B cell (primary cell): ENCODE data around the gene ATXN1. TPM values are rescaled to one million over a fixed set of nuclear protein-coding genes. Genes with fewer than 3 reads are reported as not detected.

Experiments
- ATAC-seq: fragments of 200-7000 bp; cut with Tn5 transposase; one replicate; pipeline ENCODE4 v1.10.0; 2021; ENCODE audit warnings: low read depth, mild to moderate bottlenecking, moderate number of reproducible peaks, moderate library complexity
- CTCF ChIA-PET: fragments of 350-600 bp; sonication (Branson Sonifier 250); formaldehyde crosslinking; loops from one replicate; lab custom pipeline; 2021; ENCODE audit warnings: antibody characterized with exemption, inconsistent platforms; lab: Charles Lee
- POLR2A ChIA-PET: fragments of 350-600 bp; sonication (Branson Sonifier 250); formaldehyde crosslinking; loops from one replicate; lab custom pipeline; 2021; ENCODE audit warnings: antibody characterized with exemption; lab: Charles Lee
- DNase-seq: peaks from one replicate; pipeline ENCODE4 v3.0.0; 2013
- H2AFZ ChIP-seq: 2 replicates; pipeline ENCODE4 v1.6.1; 2012; ENCODE audit warnings: mild to moderate bottlenecking, low read depth, low read length; ENCODE audit not compliant: insufficient read depth, poor library complexity, severe bottlenecking
- H3K27ac ChIP-seq, 2 donors: 1 replicate in 1 of 2; 2 replicates in 1 of 2; pipeline ENCODE4 v1.5.1; 2012 to 2013; ENCODE audit warnings: low read length in 2 of 2, mild to moderate bottlenecking in 2 of 2, moderate library complexity in 1 of 2
- H3K27me3 ChIP-seq, 4 experiments: fragments of 200-600 bp in 1 of 4; sonication (generic) in 1 of 4; replicated peaks in 1 of 4; 1 replicate in 2 of 4; 2 replicates in 2 of 4; pipeline versions ENCODE4 v1.6.1 to v1.7.0; 2013 to 2016; ENCODE audit warnings: low read length in 3 of 4, mild to moderate bottlenecking in 2 of 4, mixed read lengths in 1 of 4, moderate library complexity in 1 of 4; ENCODE audit not compliant: insufficient read depth in 4 of 4, control insufficient read depth in 3 of 4; ENCODE audit errors: control extremely low read depth in 1 of 4
- H3K36me3 ChIP-seq, 2 experiments: replicated peaks in 1 of 2; 1 replicate in 1 of 2; 2 replicates in 1 of 2; pipeline versions ENCODE4 v1.6.1 to v1.7.1; 2013; ENCODE audit warnings: low read length in 1 of 2; ENCODE audit not compliant: insufficient read depth in 2 of 2, control insufficient read depth in 1 of 2; ENCODE audit errors: control extremely low read depth in 1 of 2, extremely low read depth in 1 of 2
- H3K4me1 ChIP-seq, 2 donors: fragments of 200-600 bp in 1 of 2; sonication (generic) in 1 of 2; 1 replicate in 1 of 2; 2 replicates in 1 of 2; pipeline versions ENCODE4 v1.5.1 to v1.6.1; 2013 to 2017; ENCODE audit warnings: low read length in 2 of 2; ENCODE audit not compliant: control insufficient read depth in 2 of 2, insufficient read depth in 2 of 2
- H3K4me2 ChIP-seq: replicated peaks from 2 replicates; pipeline ENCODE3; 2012; ENCODE audit warnings: mild to moderate bottlenecking, low read depth, low read length; ENCODE audit not compliant: poor library complexity, severe bottlenecking
- H3K4me3 ChIP-seq, 5 experiments: fragments of 200-600 bp in 1 of 5; sonication (generic) in 1 of 5; 1 replicate in 3 of 5; 2 replicates in 2 of 5; pipeline versions ENCODE4 v1.5.1 to v1.7.0; 2011 to 2016; ENCODE audit warnings: low read length in 4 of 5, mild to moderate bottlenecking in 4 of 5, low read depth in 2 of 5, control low read depth in 1 of 5, moderate library complexity in 1 of 5; ENCODE audit not compliant: insufficient read depth in 1 of 5; ENCODE audit errors: control extremely low read depth in 1 of 5, extremely low read depth in 1 of 5
- H3K79me2 ChIP-seq: fragments of 200-600 bp; sonication (generic); one replicate; pipeline ENCODE4 v1.6.0; 2016; ENCODE audit warnings: low read length; ENCODE audit not compliant: control insufficient read depth, insufficient read depth
- H3K9ac ChIP-seq: fragments of 200-600 bp; sonication (generic); 2 replicates; pipeline ENCODE4 v1.6.1; 2017; ENCODE audit warnings: mild to moderate bottlenecking, low read length, moderate library complexity
- H3K9me3 ChIP-seq, 3 donors: one replicate each; pipeline versions ENCODE4 v1.6.1 to v1.7.1; 2013; ENCODE audit warnings: low read length in 2 of 3; ENCODE audit not compliant: control insufficient read depth in 2 of 3, insufficient read depth in 1 of 3; ENCODE audit errors: control extremely low read depth in 1 of 3
- H4K20me1 ChIP-seq: 2 replicates; pipeline ENCODE4 v1.6.0; 2012; ENCODE audit warnings: mild to moderate bottlenecking, low read length; ENCODE audit not compliant: insufficient read depth, control insufficient read depth, poor library complexity, severe bottlenecking
- H3K27ac Mint-ChIP-seq: one replicate; pipeline ENCODE4 v1.8.0; 2021; ENCODE audit warnings: mixed read lengths
- H3K27me3 Mint-ChIP-seq: one replicate; pipeline ENCODE4 v1.8.0; 2021; ENCODE audit warnings: mixed read lengths
- H3K4me1 Mint-ChIP-seq: one replicate; pipeline ENCODE4 v1.8.0; 2021; ENCODE audit warnings: mixed read lengths
- H3K4me3 Mint-ChIP-seq: one replicate; pipeline ENCODE4 v1.8.0; 2021; ENCODE audit warnings: mixed read lengths
- H3K9me3 Mint-ChIP-seq: one replicate; pipeline ENCODE4 v1.8.0; 2022; ENCODE audit warnings: mixed read lengths; ENCODE audit not compliant: insufficient read depth
- EZH2 ChIP-seq: IDR thresholded peaks from 2 replicates; pipeline ENCODE4 v1.6.1; 2012; ENCODE audit warnings: borderline replicate concordance, low read depth, mild to moderate bottlenecking, moderate library complexity, low read length; ENCODE audit not compliant: insufficient read depth, poor library complexity, severe bottlenecking
- WGBS: methylation state at CpG from one replicate; pipeline ENCODE4 v1.1.5; 2013; ENCODE audit warnings: missing lambda C conversion rate; ENCODE audit not compliant: insufficient coverage; 5-methylcytosine and 5-hydroxymethylcytosine counted together
- intact Hi-C: fragments of 100-400 bp; cut with micrococcal nuclease; formaldehyde crosslinking; loops from one replicate; pipeline ENCODE4 v1.10.0; 2022
- polyA plus RNA-seq: library from polyadenylated mRNA; depleted of rRNA; stranded (reverse); fragments of >200 nt; gene quantifications from 2 replicates; pipeline ENCODE4 v1.2.3, GENCODE V29; 2012
- total RNA-seq, 2 donors: library from RNA; stranded (reverse); fragments of 120-200 nt in 1 of 2; gene quantifications; 1 replicate in 1 of 2; 2 replicates in 1 of 2; pipeline versions ENCODE4 v1.2.3 to v1.2.4, GENCODE V29; 2013 to 2022
- TF ChIP-seq, protein P1 (sequence below): fragments of 200-600 bp; IDR thresholded peaks from one replicate; pipeline ENCODE4 v1.8.0; 2022; ENCODE audit warnings: antibody characterized with exemption, mild to moderate bottlenecking

Gene ATXN1
- total and polyA plus RNA-seq, 2 donors (not counting 1 experiment from before 2014, with no cell fraction given), result 5.7 to 63.8 TPM

- H4K20me1 ChIP-seq, result no peaks in the 10 kb centered on the region
- H3K4me1 Mint-ChIP-seq, result peaks cover 44% of the 10 kb centered on the region
- H3K9me3 Mint-ChIP-seq, result no peaks in the 10 kb centered on the region
- H3K27me3 ChIP-seq, result no peaks in the 10 kb centered on the region
- H3K27ac ChIP-seq, result no peak overlapping the region
- ChIA-PET POLR2A (interaction anchor here (0.5 kb wide), 1 partner anchor 191 kb away, joined by 5 read pairs; no protein-coding TSS in a partner anchor), CTCF (interaction anchor here (0.8 to 3.2 kb wide), 5 partner anchors 14 to 342 kb away, joined by 3 to 22 read pairs (median 4); no protein-coding TSS in a partner anchor)
- ATAC-seq (no peak), DNase-seq (no peak)
- H2AFZ ChIP-seq, result no peak overlapping the region
- H3K4me3 ChIP-seq, result no peak overlapping the region
- WGBS, result no CpG with 5 or more reads among the region's 6 CpGs
- no peak overlapping the region for H3K27ac Mint-ChIP-seq
- H3K4me3 Mint-ChIP-seq, result no peak overlapping the region
- no peaks in the 10 kb centered on the region for H3K27me3 Mint-ChIP-seq
- no peaks in the 10 kb centered on the region for H3K79me2 ChIP-seq
- H3K9me3 ChIP-seq, result no peaks in the 10 kb centered on the region
- intact Hi-C loops, result no loop called here
- H3K9ac ChIP-seq, result no peak overlapping the region
- no peak overlapping the region for H3K4me2 ChIP-seq
- peaks cover 12 to 39% of the 10 kb centered on the region in 2 donors for H3K4me1 ChIP-seq
- H3K36me3 ChIP-seq, result no peaks in the 10 kb centered on the region
- TF ChIP-seq, protein P1, sequence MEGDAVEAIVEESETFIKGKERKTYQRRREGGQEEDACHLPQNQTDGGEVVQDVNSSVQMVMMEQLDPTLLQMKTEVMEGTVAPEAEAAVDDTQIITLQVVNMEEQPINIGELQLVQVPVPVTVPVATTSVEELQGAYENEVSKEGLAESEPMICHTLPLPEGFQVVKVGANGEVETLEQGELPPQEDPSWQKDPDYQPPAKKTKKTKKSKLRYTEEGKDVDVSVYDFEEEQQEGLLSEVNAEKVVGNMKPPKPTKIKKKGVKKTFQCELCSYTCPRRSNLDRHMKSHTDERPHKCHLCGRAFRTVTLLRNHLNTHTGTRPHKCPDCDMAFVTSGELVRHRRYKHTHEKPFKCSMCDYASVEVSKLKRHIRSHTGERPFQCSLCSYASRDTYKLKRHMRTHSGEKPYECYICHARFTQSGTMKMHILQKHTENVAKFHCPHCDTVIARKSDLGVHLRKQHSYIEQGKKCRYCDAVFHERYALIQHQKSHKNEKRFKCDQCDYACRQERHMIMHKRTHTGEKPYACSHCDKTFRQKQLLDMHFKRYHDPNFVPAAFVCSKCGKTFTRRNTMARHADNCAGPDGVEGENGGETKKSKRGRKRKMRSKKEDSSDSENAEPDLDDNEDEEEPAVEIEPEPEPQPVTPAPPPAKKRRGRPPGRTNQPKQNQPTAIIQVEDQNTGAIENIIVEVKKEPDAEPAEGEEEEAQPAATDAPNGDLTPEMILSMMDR, result no peak
- no peak for TF ChIP-seq EZH2
These were observed 345.6 kb downstream of the ATXN1 start for GRCh38 chr6:16415677-16416076.

- Histone ChIP-seq H3K79me2 (no peaks in the 10 kb centered on the region), H3K27me3 (no peaks in the 10 kb centered on the region), H3K9me3 (no peaks in the 10 kb centered on the region), H3K4me1 (peaks cover 0 to 32% of the 10 kb centered on the region in 2 donors), H3K9ac (peak overlapping the region; percentile 47), H3K36me3 (no peaks in the 10 kb centered on the region), H3K27ac (peak overlapping the region; percentile 62 to 64), H2AFZ (peak overlapping the region; percentile 52), H3K4me2 (peak overlapping the region; percentile 55), H4K20me1 (no peaks in the 10 kb centered on the region), H3K4me3 (peak overlapping the region in 2 of 5 experiments; percentile 30 to 50)
- CTCF ChIA-PET, result interaction anchor here (0.7 to 6.5 kb wide), 8 partner anchors 18 to 357 kb away, joined by 3 to 72 read pairs (median 6); no protein-coding TSS in a partner anchor
- H3K4me3 Mint-ChIP-seq, result peak overlapping the region; percentile 85
- WGBS, result 41% methylated on average over 2 of the region's 5 CpGs
- H3K4me1 Mint-ChIP-seq, result peaks cover 37% of the 10 kb centered on the region
- POLR2A ChIA-PET, result no interaction called here
- no peaks in the 10 kb centered on the region for H3K9me3 Mint-ChIP-seq
- H3K27me3 Mint-ChIP-seq, result no peaks in the 10 kb centered on the region
- DNase-seq (peak; percentile 30), ATAC-seq (peak; percentile 58)
- H3K27ac Mint-ChIP-seq, result peak overlapping the region; percentile 85
- TF ChIP-seq, protein P1, result no peak
- no peak for TF ChIP-seq EZH2
- intact Hi-C loops, result loop anchor here (1.0 to 5.0 kb wide), 2 partner anchors 8 to 348 kb away; partner anchors contain the start of gene ATXN1
These were observed 347.1 kb downstream of the ATXN1 start for GRCh38 chr6:16414205-16414604.
